H1 (cell line): ENCODE data around the gene HDLBP. TPM values are rescaled to one million over a fixed set of nuclear protein-coding genes. Genes with fewer than 3 reads are reported as not detected.

Experiments used
- CTCF ChIA-PET: fragments of 300-600 bp; sonication (Branson Sonifier 250); formaldehyde crosslinking; loops from one replicate; lab custom pipeline; 2021; ENCODE audit not compliant: partially characterized antibody; lab: Charles Lee
- POLR2A ChIA-PET: fragments of 300-600 bp; sonication (Branson Sonifier 250); formaldehyde crosslinking; loops from one replicate; lab custom pipeline; 2021; ENCODE audit warnings: inconsistent platforms; ENCODE audit not compliant: partially characterized antibody; lab: Charles Lee
- DNase-seq, 2 experiments: peaks; one replicate each; pipeline versions ENCODE4 v3.0.0 to v3.0.0-alpha.2; 2010 to 2022; ENCODE audit warnings: low spot score in 2 of 2, low read depth in 1 of 2, mixed read lengths in 1 of 2
- FAIRE-seq: peaks from 2 replicates; lab custom pipeline; 2011; peaks lifted over from hg19 to GRCh38; lab: Jason Lieb, UNC
- H2AFZ ChIP-seq: 2 replicates; pipeline ENCODE4 v1.8.1; 2012; ENCODE audit warnings: low read length, inconsistent platforms
- H2AK5ac ChIP-seq: 2 replicates; pipeline ENCODE4 v1.6.1; 2013; ENCODE audit warnings: low read depth, low read length
- H2BK120ac ChIP-seq: replicated peaks from 2 replicates; pipeline ENCODE3; 2013; ENCODE audit warnings: low read depth, low read length, inconsistent platforms
- H2BK12ac ChIP-seq: 2 replicates; pipeline ENCODE4 v1.6.1; 2013; ENCODE audit warnings: low read depth, low read length
- H2BK15ac ChIP-seq: 2 replicates; pipeline ENCODE4 v1.6.1; 2013; ENCODE audit warnings: low read length
- H2BK20ac ChIP-seq: 2 replicates; pipeline ENCODE4 v1.6.1; 2013; ENCODE audit warnings: low read length
- H2BK5ac ChIP-seq: 2 replicates; pipeline ENCODE4 v1.6.1; 2013; ENCODE audit warnings: low read depth, low read length
- H3K14ac ChIP-seq: 2 replicates; pipeline ENCODE4 v1.6.1; 2013; ENCODE audit warnings: inconsistent platforms; ENCODE audit not compliant: insufficient read length
- H3K18ac ChIP-seq: 2 replicates; pipeline ENCODE4 v1.6.1; 2013; ENCODE audit warnings: low read length; ENCODE audit errors: extremely low read depth
- H3K23ac ChIP-seq: 2 replicates; pipeline ENCODE4 v1.6.1; 2013; ENCODE audit warnings: inconsistent platforms; ENCODE audit not compliant: insufficient read length
- H3K23me2 ChIP-seq: 2 replicates; pipeline ENCODE4 v1.6.1; 2013; ENCODE audit warnings: low read depth, low read length
- H3K27ac ChIP-seq: 2 replicates; pipeline ENCODE4 v1.6.1; 2011; ENCODE audit warnings: low read depth, low read length, inconsistent platforms
- H3K27me3 ChIP-seq, 4 experiments: replicated peaks in 1 of 4; 1 replicate in 1 of 4; 2 replicates in 3 of 4; pipeline versions ENCODE4 v1.6.1 to v1.8.1; 2011 to 2013; ENCODE audit warnings: low read length in 3 of 4, mild to moderate bottlenecking in 3 of 4, inconsistent platforms in 2 of 4, mixed read lengths in 2 of 4, moderate library complexity in 1 of 4; ENCODE audit not compliant: control insufficient read depth in 3 of 4, insufficient read depth in 3 of 4; ENCODE audit errors: extremely low read depth in 1 of 4
- H3K36me3 ChIP-seq, 4 experiments: 2 replicates each; pipeline versions ENCODE4 v1.6.1 to v1.8.1; 2011 to 2013; ENCODE audit warnings: mild to moderate bottlenecking in 4 of 4, low read length in 3 of 4, moderate library complexity in 2 of 4, control low read depth in 1 of 4, inconsistent platforms in 1 of 4; ENCODE audit not compliant: insufficient read depth in 4 of 4, control insufficient read depth in 2 of 4
- H3K4ac ChIP-seq: replicated peaks from 2 replicates; pipeline ENCODE3; 2013; ENCODE audit warnings: low read length, low read depth, mixed read lengths, inconsistent platforms; ENCODE audit not compliant: insufficient read length
- H3K4me1 ChIP-seq, 4 experiments: replicated peaks in 1 of 4; 1 replicate in 1 of 4; 2 replicates in 3 of 4; pipeline versions ENCODE4 v1.6.1 to v1.8.1; 2011 to 2013; ENCODE audit warnings: low read length in 3 of 4, inconsistent platforms in 2 of 4, mixed read lengths in 1 of 4; ENCODE audit not compliant: insufficient read depth in 4 of 4, control insufficient read depth in 3 of 4
- H3K4me2 ChIP-seq, 2 experiments: 2 replicates each; pipeline versions ENCODE4 v1.6.1 to v1.8.1; 2011 to 2013; ENCODE audit warnings: low read depth in 2 of 2, low read length in 2 of 2, control low read depth in 1 of 2, inconsistent platforms in 1 of 2, mild to moderate bottlenecking in 1 of 2; ENCODE audit not compliant: insufficient read depth in 1 of 2
- H3K4me3 ChIP-seq, 4 experiments: fragments of 200-600, 300-600 bp in 1 of 4; sonication (generic), shearing (Covaris generic), sonication (Bioruptor Twin) in 1 of 4; 2 replicates each; pipeline versions ENCODE4 v1.5.1 to v1.8.1; 2011 to 2016; ENCODE audit warnings: low read length in 4 of 4, low read depth in 3 of 4, control low read depth in 2 of 4, inconsistent platforms in 2 of 4, mild to moderate bottlenecking in 2 of 4, mixed read lengths in 1 of 4, moderate library complexity in 1 of 4; ENCODE audit not compliant: insufficient read depth in 2 of 4; ENCODE audit errors: extremely low read depth in 1 of 4
- H3K56ac ChIP-seq: replicated peaks from 2 replicates; pipeline ENCODE3; 2013; ENCODE audit warnings: low read depth, mild to moderate bottlenecking, mixed read lengths, low read length, inconsistent platforms; ENCODE audit not compliant: insufficient read length
- H3K79me1 ChIP-seq: 2 replicates; pipeline ENCODE4 v1.6.1; 2013; ENCODE audit warnings: low read depth, low read length, control low read depth
- H3K79me2 ChIP-seq, 2 experiments: 2 replicates each; pipeline versions ENCODE4 v1.6.1 to v1.8.1; 2012 to 2013; ENCODE audit warnings: low read length in 2 of 2, mild to moderate bottlenecking in 2 of 2, inconsistent platforms in 1 of 2; ENCODE audit not compliant: insufficient read depth in 2 of 2, control insufficient read depth in 1 of 2
- H3K9ac ChIP-seq, 4 experiments: replicated peaks in 1 of 4; 1 replicate in 1 of 4; 2 replicates in 3 of 4; pipeline versions ENCODE4 v1.6.1 to v1.8.1; 2011 to 2013; ENCODE audit warnings: low read depth in 3 of 4, low read length in 3 of 4, control low read depth in 2 of 4, mild to moderate bottlenecking in 2 of 4, moderate library complexity in 2 of 4, inconsistent platforms in 1 of 4; ENCODE audit errors: extremely low read depth in 1 of 4
- H3K9me3 ChIP-seq, 2 experiments: 2 replicates each; pipeline versions ENCODE4 v1.6.1 to v1.8.1; 2012 to 2013; ENCODE audit warnings: mild to moderate bottlenecking in 2 of 2, moderate library complexity in 2 of 2, control low read depth in 1 of 2, inconsistent platforms in 1 of 2, low read depth in 1 of 2, low read length in 1 of 2, mixed read lengths in 1 of 2; ENCODE audit not compliant: insufficient read depth in 2 of 2
- H4K20me1 ChIP-seq, 2 experiments: replicated peaks in 1 of 2; 2 replicates each; pipeline versions ENCODE3 to v1.8.1; 2011 to 2013; ENCODE audit warnings: inconsistent platforms in 2 of 2, low read length in 2 of 2, mild to moderate bottlenecking in 1 of 2; ENCODE audit not compliant: insufficient read depth in 2 of 2, control insufficient read depth in 1 of 2
- H4K5ac ChIP-seq: 2 replicates; pipeline ENCODE4 v1.6.1; 2013; ENCODE audit warnings: low read length, low read depth, mixed read lengths, inconsistent platforms; ENCODE audit not compliant: insufficient read length
- H4K8ac ChIP-seq: 2 replicates; pipeline ENCODE4 v1.8.0; 2013; ENCODE audit warnings: mild to moderate bottlenecking, moderate library complexity, low read length, inconsistent platforms; ENCODE audit not compliant: insufficient read depth; ENCODE audit errors: extremely low read depth
- H4K91ac ChIP-seq: replicated peaks from 2 replicates; pipeline ENCODE3; 2013; ENCODE audit warnings: low read length, mixed read lengths, inconsistent platforms; ENCODE audit not compliant: insufficient read length
- CEBPB ChIP-seq: IDR thresholded peaks from 2 replicates; pipeline ENCODE4 v1.6.1; 2012; ENCODE audit warnings: low read depth, low read length
- MAFK ChIP-seq: IDR thresholded peaks from 2 replicates; pipeline ENCODE4 v1.6.1; 2012; ENCODE audit warnings: low read depth, mild to moderate bottlenecking, improper control_type of control experiment, low read length
- WGBS, 2 experiments: shearing (Covaris generic) in 1 of 2; methylation state at CpG; one replicate each; pipeline versions ENCODE4 v1.1.6 to v1.1.7; 2013 to 2015; ENCODE audit warnings: low lambda C conversion rate in 2 of 2, mixed read lengths in 2 of 2, inconsistent platforms in 1 of 2, low coverage in 1 of 2, missing lambda C conversion rate in 1 of 2; ENCODE audit not compliant: insufficient replicate concordance in 2 of 2, insufficient coverage in 1 of 2, insufficient read length in 1 of 2; ENCODE audit errors: extremely low coverage in 1 of 2, missing lambda C conversion rate in 1 of 2; 5-methylcytosine and 5-hydroxymethylcytosine counted together
- polyA plus RNA-seq, 7 experiments: library from polyadenylated mRNA; depleted of rRNA in 3 of 7; stranded (reverse) in 5 of 7; unstranded in 2 of 7; fragments of >200 nt in 5 of 7; fragments of 200-250 nt in 2 of 7; gene quantifications; 1 replicate in 5 of 7; 2 replicates in 1 of 7; 4 replicates in 1 of 7; pipeline versions ENCODE4 v1.2.1 to v1.2.3, GENCODE V29; 2011 to 2013; ENCODE audit warnings: missing spikeins in 2 of 7, mixed read lengths in 2 of 7
- total RNA-seq: library from RNA; stranded (reverse); fragmentation: NEBNext Ultra II Directional; extraction: Animal tissue kit (Norgen Biotek cat#: 25700); gene quantifications from 2 replicates; pipeline ENCODE4 v1.2.1, GENCODE V29; 2021
- TF ChIP-seq, protein P1 (sequence below): IDR thresholded peaks from 2 replicates; pipeline ENCODE4 v1.6.1; 2011; ENCODE audit warnings: low read depth, mild to moderate bottlenecking, low read length; ENCODE audit not compliant: insufficient read depth

The HDLBP gene
- total and polyA plus RNA-seq, 2 of the 8 experiments (the other 6 are each of a cell fraction or from before 2014, with no cell fraction given): 185 to 360 TPM

DNA sequence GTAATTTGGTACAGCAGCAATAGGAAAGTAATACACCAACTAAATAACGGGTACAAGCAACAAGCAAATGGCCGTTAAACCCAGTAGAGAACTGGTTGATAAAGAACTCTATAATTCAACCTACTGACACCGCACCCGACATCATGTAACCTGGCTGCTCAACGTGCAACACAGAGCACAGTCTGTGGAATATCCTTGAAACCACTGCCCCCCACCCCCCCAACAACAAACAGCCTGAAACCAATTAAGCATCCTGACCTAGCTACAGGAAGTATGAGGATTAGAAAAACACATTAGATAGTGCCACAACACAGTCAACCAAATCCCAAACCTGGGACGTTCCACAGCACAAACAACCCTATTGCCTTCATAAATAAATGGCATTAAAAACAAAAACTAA, 23.5 kb downstream of the HDLBP start:
- no peak overlapping the region for H3K23ac ChIP-seq

More for the DNA sequence above, 23.5 kb downstream of the HDLBP start:
- FAIRE-seq: no peak
- no peaks in the 10 kb centered on the region for H3K27me3 ChIP-seq
- H3K4me3 ChIP-seq: no peak overlapping the region
- no peak overlapping the region for H3K18ac ChIP-seq
- no peak overlapping the region for H4K91ac ChIP-seq
- no peak overlapping the region for H4K5ac ChIP-seq
- no peak overlapping the region for H3K56ac ChIP-seq
- 95% methylated on average over 6 of the region's 6 CpGs; no CpG with 5 or more reads in 1 of the 2 experiments for WGBS, 2 experiments
- H4K8ac ChIP-seq: no peak overlapping the region
- TF ChIP-seq CEBPB (no peak), MAFK (no peak)
- TF ChIP-seq, protein P1, sequence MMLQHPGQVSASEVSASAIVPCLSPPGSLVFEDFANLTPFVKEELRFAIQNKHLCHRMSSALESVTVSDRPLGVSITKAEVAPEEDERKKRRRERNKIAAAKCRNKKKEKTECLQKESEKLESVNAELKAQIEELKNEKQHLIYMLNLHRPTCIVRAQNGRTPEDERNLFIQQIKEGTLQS: no peak
- H3K4me1 ChIP-seq: no peaks in the 10 kb centered on the region
- peaks cover 7 to 23% of the 10 kb centered on the region in 2 experiments for H4K20me1 ChIP-seq
- no peak overlapping the region for H3K4me2 ChIP-seq
- H3K14ac ChIP-seq: no peak overlapping the region
- H2BK15ac ChIP-seq: no peak overlapping the region
- H3K9me3 ChIP-seq: no peaks in the 10 kb centered on the region
- no peak overlapping the region for H2BK5ac ChIP-seq
- H3K79me1 ChIP-seq: peaks cover 15% of the 10 kb centered on the region
- no peak for DNase-seq
- H2AK5ac ChIP-seq: no peak overlapping the region
- H3K27ac ChIP-seq: no peak overlapping the region
- CTCF ChIA-PET: interaction anchor here (0.6 to 3.4 kb wide), 3 partner anchors 10 to 39 kb away, joined by 3 to 16 read pairs (median 3); no protein-coding TSS in a partner anchor
- peaks cover 0 to 2% (median 0%) of the 10 kb centered on the region in 4 experiments; a peak in 1 of 8 replicates for H3K36me3 ChIP-seq
- H2BK12ac ChIP-seq: no peak overlapping the region
- no peak overlapping the region for H3K9ac ChIP-seq
- H3K79me2 ChIP-seq: peaks cover 17 to 96% of the 10 kb centered on the region in 2 experiments
- H3K4ac ChIP-seq: no peak overlapping the region
- H3K23me2 ChIP-seq: no peaks in the 10 kb centered on the region
- POLR2A ChIA-PET: interaction anchor here (1.3 to 3.6 kb wide), 2 partner anchors 11 to 22 kb away, joined by 4 to 14 read pairs; no protein-coding TSS in a partner anchor
- no peak overlapping the region for H2BK120ac ChIP-seq
- no peak overlapping the region for H2AFZ ChIP-seq
- H2BK20ac ChIP-seq: no peak overlapping the region
